ENCODE data around the gene SMU1. TPM values are rescaled to one million over a fixed set of nuclear protein-coding genes. Genes with fewer than 3 reads are reported as not detected.

The SMU1 gene
- total and polyA plus RNA-seq, 5 donors = 9.4 to 17.3 (median 17.0) TPM

DNA sequence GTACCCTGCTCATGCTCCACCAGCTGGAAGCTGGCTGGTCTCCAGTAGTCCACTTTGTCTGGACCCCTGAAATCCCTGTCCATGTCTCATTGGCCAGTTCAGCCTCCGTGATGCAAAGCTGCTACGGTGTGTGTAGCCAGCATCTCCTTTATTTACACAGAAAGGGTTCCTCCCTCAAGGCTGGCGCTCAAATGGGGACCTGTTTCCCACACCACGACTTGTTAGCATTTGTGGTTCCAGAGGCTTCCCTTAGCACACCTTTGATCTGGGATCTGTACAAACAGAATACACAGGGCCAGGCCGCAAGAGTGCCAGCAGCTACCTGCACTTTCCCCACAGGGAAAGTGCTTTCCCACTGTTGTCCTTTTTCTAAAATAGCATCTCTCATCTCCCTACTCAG is 5.7 kb upstream of the SMU1 start:
- Histone ChIP-seq H3K27ac (ENCODE audit: low read length) (no peak overlapping the region), H3K27me3 (ENCODE audit: control insufficient read depth, insufficient read depth) (no peaks in the 10 kb centered on the region), H3K4me3 (ENCODE audit: low read length) (no peak overlapping the region), H3K9me3 (ENCODE audit: control insufficient read depth, low read length) (no peaks in the 10 kb centered on the region), H3K4me1 (ENCODE audit: control insufficient read depth, insufficient read depth, low read length) (no peaks in the 10 kb centered on the region)
- intact Hi-C loops (cut with DNase I) = loop anchor here in 3 of 4 donors (5.0 kb wide), 3 partner anchors 85 to 145 kb away; partner anchors contain the start of gene B4GALT1 (in 1 of the 3)
- ATAC-seq (no peak), DNase-seq (no peak)
- WGBS = 83% methylated on average over 5 of the region's 5 CpGs

DNA sequence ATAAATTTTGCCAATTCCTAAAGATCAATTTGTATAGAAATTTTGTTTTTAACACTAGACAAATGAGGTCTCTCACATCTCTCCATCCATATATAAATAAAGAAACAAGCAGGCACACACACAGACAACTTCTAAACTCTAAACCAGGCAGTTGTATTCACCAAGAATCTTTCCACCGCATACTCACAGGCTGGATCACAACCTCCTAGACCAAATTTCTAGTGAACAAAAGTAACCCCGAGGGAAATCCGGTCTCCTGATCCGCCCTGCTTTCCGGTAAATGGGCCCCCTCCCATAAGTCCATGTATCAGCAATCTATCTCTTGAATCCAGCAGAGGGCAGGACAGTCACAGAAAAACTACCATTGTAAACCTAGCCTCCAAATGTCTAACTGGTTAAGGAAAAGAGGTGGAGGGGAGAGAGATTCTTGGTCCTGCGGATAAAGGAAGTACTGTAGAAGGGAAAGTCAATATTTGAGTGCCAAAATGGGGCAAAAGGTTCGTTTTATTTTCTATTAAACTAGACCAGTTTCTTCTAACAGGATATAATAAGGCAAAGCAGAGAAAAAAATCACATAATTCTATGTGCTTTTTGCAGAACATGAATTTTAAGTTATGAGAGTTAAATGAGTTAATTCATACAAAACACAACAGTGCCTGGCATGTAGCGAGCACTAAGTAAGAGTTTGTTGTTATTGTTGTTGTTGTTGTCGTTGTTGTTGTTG is 4.8 kb upstream of the SMU1 start:
- H3K27ac ChIP-seq (ENCODE audit: low read length) = no peak overlapping the region
- H3K4me3 ChIP-seq (ENCODE audit: low read length) = no peak overlapping the region
- H3K9me3 ChIP-seq (ENCODE audit: control insufficient read depth, low read length) = no peaks in the 10 kb centered on the region
- DNase-seq = peak in 2 of 3 donors; percentile 64 to 78
- 12% methylated on average over 9 of the region's 9 CpGs for WGBS
- no peaks in the 10 kb centered on the region for H3K4me1 ChIP-seq (ENCODE audit: control insufficient read depth, insufficient read depth, low read length)
- intact Hi-C loops (cut with DNase I) = loop anchor here (1.0 to 5.0 kb wide), 5 partner anchors 86 to 146 kb away; partner anchors contain the start of gene B4GALT1 (in 1 of the 4)
- ATAC-seq = peak; percentile 72 to 78
- H3K27me3 ChIP-seq (ENCODE audit: control insufficient read depth, insufficient read depth) = no peaks in the 10 kb centered on the region

DNA sequence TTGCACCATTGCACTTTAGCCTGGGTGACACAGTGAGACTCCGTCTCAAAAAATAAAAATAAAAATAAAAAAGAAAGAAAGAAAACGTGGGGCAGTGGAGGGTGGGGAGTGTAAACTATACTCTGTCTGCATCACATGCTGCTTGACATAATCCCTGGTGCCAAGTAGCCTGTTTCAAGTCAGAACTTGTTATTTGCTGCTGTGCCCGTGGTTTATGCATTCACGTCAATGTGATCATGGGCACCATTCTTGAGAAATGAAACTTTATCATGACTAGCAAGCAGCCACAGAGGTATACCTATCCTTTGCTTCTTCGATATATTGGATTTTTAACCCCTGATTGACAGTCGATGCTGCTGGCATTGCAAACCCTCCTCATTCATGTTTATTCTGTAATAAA is 4.1 kb upstream of the SMU1 start:
- WGBS = 66% methylated on average over 6 of the region's 6 CpGs
- no peak for ATAC-seq
- H3K9me3 ChIP-seq (ENCODE audit: control insufficient read depth, low read length) = no peaks in the 10 kb centered on the region

DNA sequence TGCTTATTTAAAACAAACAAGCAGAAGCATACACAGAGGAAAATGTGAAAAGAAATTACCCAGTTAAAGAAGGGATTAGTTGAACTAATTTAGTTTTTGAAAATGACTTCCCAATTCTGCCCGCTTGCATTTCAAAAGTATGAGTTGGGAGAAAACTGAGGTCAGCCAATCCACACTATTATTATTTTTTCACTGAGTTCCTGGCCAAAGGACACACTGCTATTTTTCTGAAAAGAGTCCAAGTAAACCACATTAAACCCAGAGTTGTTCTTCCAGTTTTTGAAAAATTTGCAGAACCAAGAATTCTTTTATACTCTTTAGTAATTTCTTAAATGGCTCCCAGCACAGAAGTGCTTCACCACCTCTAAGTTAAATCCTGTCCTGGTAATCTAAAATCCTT is 7.5 kb downstream of the SMU1 start:
- no peaks in the 10 kb centered on the region for H3K27me3 ChIP-seq (ENCODE audit: control insufficient read depth, insufficient read depth)

More for the DNA sequence above, 4.1 kb upstream of the SMU1 start:
- H3K4me3 ChIP-seq (ENCODE audit: low read length) = no peak overlapping the region
- no peaks in the 10 kb centered on the region for H3K27me3 ChIP-seq (ENCODE audit: control insufficient read depth, insufficient read depth)
- DNase-seq = no peak
- H3K4me1 ChIP-seq (ENCODE audit: control insufficient read depth, insufficient read depth, low read length) = no peaks in the 10 kb centered on the region
- no peak overlapping the region for H3K27ac ChIP-seq (ENCODE audit: low read length)
- intact Hi-C loops (cut with DNase I) = loop anchor here (2.0 to 5.0 kb wide), 4 partner anchors 87 to 147 kb away; partner anchors contain the start of gene B4GALT1 (in 1 of the 4)

DNA sequence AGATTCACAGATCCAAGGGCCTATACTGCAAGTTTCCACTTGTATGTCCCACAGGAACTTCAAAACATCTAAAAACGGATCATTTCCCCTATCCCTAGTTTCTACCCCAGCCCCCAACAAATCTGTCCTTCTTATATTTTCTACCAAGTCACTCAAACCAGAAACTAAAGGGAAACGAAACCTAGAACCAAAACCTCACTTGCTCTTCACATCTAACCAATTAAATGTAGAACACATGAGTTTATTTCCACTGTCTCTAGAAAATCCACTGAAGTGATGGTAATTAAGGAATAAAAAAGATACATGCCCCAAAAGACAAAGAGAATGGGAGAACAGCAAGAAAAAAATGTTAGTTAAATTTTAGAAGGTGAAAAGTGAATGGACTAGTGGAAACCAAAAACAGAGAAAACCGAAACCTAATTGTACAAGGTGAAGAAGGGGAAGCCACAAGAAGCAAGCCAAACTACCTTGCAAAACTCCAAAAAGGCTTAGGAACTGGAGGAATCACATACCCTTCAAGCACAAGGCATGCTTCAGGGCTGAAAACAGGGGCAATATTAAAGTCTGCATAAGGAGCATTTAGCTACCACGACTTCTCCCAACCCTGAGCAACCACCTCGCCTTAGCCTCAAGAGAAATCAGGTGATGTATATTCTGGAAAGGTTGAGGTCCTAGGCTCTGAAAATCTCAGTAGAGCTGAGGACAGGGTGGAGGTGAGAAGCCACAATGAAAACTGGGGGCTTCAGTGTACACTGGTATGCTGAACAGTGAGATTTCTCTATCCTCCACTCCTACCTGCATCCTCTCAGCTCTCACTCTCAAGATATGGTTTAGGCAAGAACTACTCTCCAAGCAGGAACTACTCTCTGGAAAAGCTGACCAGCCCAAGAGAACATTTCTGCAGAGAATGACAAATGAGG is 11.1 kb downstream of the SMU1 start:
- Histone ChIP-seq H3K9me3 (ENCODE audit: control insufficient read depth, low read length) (no peaks in the 10 kb centered on the region), H3K4me3 (ENCODE audit: low read length) (no peak overlapping the region), H3K27me3 (ENCODE audit: control insufficient read depth, insufficient read depth) (no peaks in the 10 kb centered on the region), H3K27ac (ENCODE audit: low read length) (no peak overlapping the region), H3K4me1 (ENCODE audit: control insufficient read depth, insufficient read depth, low read length) (no peaks in the 10 kb centered on the region)
- no peak for DNase-seq
- intact Hi-C loops (cut with DNase I) = no loop called here
- WGBS = 87% methylated on average over 5 of the region's 5 CpGs
- no peak for ATAC-seq

More for the DNA sequence above, 7.5 kb downstream of the SMU1 start:
- no peaks in the 10 kb centered on the region for H3K4me1 ChIP-seq (ENCODE audit: control insufficient read depth, insufficient read depth, low read length)
- ATAC-seq (no peak), DNase-seq (no peak)
- H3K27ac ChIP-seq (ENCODE audit: low read length) = no peak overlapping the region
- no peak overlapping the region for H3K4me3 ChIP-seq (ENCODE audit: low read length)
- intact Hi-C loops (cut with DNase I) = no loop called here
- WGBS = 80% methylated on average over 1 of the region's 1 CpG
- H3K9me3 ChIP-seq (ENCODE audit: control insufficient read depth, low read length) = no peaks in the 10 kb centered on the region

DNA sequence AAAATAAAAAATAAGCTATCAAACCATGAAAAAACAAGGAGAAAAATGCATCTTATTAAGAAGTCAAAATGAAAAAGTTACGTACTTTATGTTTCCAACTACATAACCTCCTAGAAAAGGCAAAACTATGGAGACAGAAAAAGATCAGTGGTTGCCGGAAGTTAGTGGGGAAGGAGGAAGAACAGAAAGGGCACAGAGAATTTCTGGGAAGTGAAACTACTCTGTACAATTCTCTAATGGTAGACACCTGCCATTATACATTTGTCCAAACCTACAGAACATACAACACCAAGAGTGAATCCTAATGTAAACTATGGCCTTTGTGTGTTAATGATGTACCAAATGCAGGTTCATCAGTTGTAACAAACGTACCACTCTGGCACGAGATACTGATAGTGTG is 25.3 kb downstream of the SMU1 start:
- intact Hi-C loops (cut with DNase I) = no loop called here
- no peak for ATAC-seq

DNA sequence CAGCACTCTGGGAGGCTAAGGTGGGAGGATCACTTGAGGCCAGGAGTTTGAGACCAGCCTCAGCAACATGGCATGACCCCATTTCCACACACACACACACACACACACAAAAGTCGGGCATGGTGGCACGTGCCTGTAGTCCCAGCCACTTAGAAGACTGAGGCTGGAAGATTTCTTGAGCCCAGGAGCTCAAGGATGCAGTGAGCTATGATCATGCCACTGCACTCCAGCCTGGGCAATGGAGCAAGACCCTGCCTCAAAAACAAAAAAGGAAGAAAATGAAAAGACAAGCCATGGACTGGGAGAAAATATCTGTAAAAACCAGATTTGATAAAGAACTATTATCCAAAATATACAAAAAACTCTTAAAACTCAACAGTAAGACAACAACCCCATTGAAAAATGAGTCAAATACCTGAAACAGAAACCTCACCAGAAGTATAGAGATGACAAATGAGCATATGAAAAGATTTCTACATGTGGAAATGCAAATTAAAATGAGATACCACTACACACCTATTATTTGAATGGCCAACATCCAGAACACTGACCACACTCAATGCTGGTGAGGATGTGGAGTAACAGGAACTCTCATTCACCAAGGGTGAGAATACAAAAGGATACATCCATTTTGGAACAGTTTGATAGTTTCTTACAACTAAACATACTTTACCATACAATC is 26.7 kb downstream of the SMU1 start:
- no peak overlapping the region for H3K27ac ChIP-seq (ENCODE audit: low read length)
- H3K4me1 ChIP-seq (ENCODE audit: control insufficient read depth, insufficient read depth, low read length) = no peaks in the 10 kb centered on the region
- no peaks in the 10 kb centered on the region for H3K27me3 ChIP-seq (ENCODE audit: control insufficient read depth, insufficient read depth)
- intact Hi-C loops (cut with DNase I) = no loop called here
- WGBS = 93% methylated on average over 2 of the region's 2 CpGs
- no peaks in the 10 kb centered on the region for H3K9me3 ChIP-seq (ENCODE audit: control insufficient read depth, low read length)
- no peak overlapping the region for H3K4me3 ChIP-seq (ENCODE audit: low read length)
- DNase-seq (no peak), ATAC-seq (no peak)

More for the DNA sequence above, 25.3 kb downstream of the SMU1 start:
- Histone ChIP-seq H3K9me3 (ENCODE audit: control insufficient read depth, low read length) (no peaks in the 10 kb centered on the region), H3K27ac (ENCODE audit: low read length) (no peak overlapping the region), H3K4me3 (ENCODE audit: low read length) (no peak overlapping the region), H3K27me3 (ENCODE audit: control insufficient read depth, insufficient read depth) (no peaks in the 10 kb centered on the region), H3K4me1 (ENCODE audit: control insufficient read depth, insufficient read depth, low read length) (no peaks in the 10 kb centered on the region)
- 91% methylated on average over 4 of the region's 4 CpGs for WGBS
- DNase-seq = no peak

DNA sequence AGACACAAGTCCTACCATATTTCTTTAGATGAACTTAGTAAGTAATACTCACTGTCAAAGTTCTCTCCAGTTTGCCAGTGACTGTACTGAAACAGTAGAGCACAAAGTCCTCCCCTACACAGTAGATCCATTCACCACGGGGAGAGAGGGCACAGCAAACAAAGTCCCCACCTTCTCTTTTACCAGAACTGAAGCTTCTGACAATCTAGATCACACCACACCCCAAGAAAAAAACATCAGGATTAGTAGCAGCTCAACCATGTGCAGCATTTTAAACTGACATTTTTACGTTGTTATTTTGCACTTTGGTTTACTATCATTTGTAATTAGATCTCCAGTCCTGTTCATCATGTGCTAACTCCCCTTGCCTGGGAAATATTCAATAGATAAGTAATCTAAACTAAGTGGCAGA is 28.4 kb downstream of the SMU1 start:
- no peaks in the 10 kb centered on the region for H3K27me3 ChIP-seq (ENCODE audit: control insufficient read depth, insufficient read depth)
- H3K4me1 ChIP-seq (ENCODE audit: control insufficient read depth, insufficient read depth, low read length) = peaks cover 2% of the 10 kb centered on the region
- no peak overlapping the region for H3K27ac ChIP-seq (ENCODE audit: low read length)
- WGBS = 83% methylated on average over 2 of the region's 2 CpGs
- no peak for DNase-seq
- H3K9me3 ChIP-seq (ENCODE audit: control insufficient read depth, low read length) = no peaks in the 10 kb centered on the region
- intact Hi-C loops (cut with DNase I) = no loop called here
- ATAC-seq = no peak
- no peak overlapping the region for H3K4me3 ChIP-seq (ENCODE audit: low read length)

DNA sequence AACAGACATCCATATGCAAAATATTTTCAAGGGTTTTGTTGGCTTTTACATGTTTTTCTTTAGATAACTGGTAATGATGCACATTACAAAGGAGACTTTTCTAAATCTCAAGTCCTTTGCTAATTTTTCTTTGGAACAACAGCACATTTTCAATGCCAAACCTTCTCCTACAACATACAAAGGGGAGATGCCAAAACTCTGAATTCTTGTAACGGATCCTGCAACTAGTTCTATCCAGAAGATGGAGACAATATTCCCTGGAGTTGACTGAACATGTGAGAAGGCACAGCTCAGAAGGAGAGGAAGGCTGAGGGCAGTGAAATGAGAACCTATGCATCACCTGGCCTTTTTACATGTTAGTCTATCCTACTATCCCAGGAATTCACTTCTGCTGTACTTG is 30.4 kb downstream of the SMU1 start:
- ATAC-seq = no peak
- no peaks in the 10 kb centered on the region for H3K27me3 ChIP-seq (ENCODE audit: control insufficient read depth, insufficient read depth)
- H3K27ac ChIP-seq (ENCODE audit: low read length) = no peak overlapping the region
- peaks cover 2% of the 10 kb centered on the region for H3K4me1 ChIP-seq (ENCODE audit: control insufficient read depth, insufficient read depth, low read length)
- 67% methylated on average over 1 of the region's 1 CpG for WGBS
- no peak for DNase-seq
- H3K9me3 ChIP-seq (ENCODE audit: control insufficient read depth, low read length) = no peaks in the 10 kb centered on the region
- intact Hi-C loops (cut with DNase I) = no loop called here
- no peak overlapping the region for H3K4me3 ChIP-seq (ENCODE audit: low read length)

DNA sequence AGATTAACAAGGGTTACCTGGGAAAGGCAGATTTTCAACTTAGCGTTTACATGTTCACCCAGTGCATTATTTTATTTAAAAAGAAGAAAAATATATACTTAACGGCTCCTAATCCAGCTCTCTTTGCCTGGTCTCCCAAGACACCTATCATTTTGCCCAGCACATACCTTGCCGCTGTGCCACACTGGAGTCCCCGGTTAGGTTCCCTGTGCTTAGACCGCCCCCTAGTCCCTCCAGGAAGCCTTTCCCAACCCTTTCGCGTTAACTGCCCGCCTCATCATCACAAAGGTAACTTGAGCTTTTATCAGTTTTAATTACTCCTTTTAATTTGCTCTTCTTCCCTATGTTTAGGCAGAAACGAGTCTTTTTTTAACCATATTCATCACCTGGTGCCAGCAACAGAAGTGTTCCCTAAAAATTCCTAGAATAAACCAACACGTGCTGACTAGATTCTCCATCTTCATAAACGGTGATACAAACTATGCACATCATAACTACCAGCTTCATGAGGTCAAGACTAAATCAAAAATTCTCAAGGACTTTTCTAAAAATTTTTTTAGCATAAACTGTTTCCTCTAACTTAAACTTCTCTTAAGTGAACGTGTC is 31.7 kb downstream of the SMU1 start:
- Histone ChIP-seq H3K4me3 (ENCODE audit: low read length) (peak overlapping the region; percentile 89), H3K9me3 (ENCODE audit: control insufficient read depth, low read length) (no peaks in the 10 kb centered on the region), H3K27me3 (ENCODE audit: control insufficient read depth, insufficient read depth) (no peaks in the 10 kb centered on the region), H3K27ac (ENCODE audit: low read length) (peak overlapping the region; percentile 98), H3K4me1 (ENCODE audit: control insufficient read depth, insufficient read depth, low read length) (peaks cover 2% of the 10 kb centered on the region)
- peak in 1 of 3 donors; percentile 52 for DNase-seq
- ATAC-seq = peak; percentile 48 to 66
- 36% methylated on average over 12 of the region's 12 CpGs for WGBS
- intact Hi-C loops (cut with DNase I) = no loop called here

Measured in right cardiac atrium (tissue), 5 donors.